MCF 10A (cell line): ENCODE data around the gene SDHAF3. TPM values are rescaled to one million over a fixed set of nuclear protein-coding genes. Genes with fewer than 3 reads are reported as not detected.

ENCODE experiments used
- BruUV-seq: library from RNA; stranded (reverse); fragments of 400-500 nt; replicated peaks from 2 replicates; lab custom pipeline; 2021; lab: Mats Ljungman, UMichigan
- CTCF ChIA-PET: fragments of 300-600 bp; sonication (Branson Sonifier 250); formaldehyde crosslinking; extraction: SDS; loops from one replicate; lab custom pipeline; 2021; ENCODE audit warnings: antibody characterized with exemption, inconsistent platforms; lab: Yijun Ruan, JAX
- POLR2A ChIA-PET: fragments of 300-600, 350-650 bp; sonication (Branson Sonifier 250); formaldehyde crosslinking; extraction: SDS; loops from one replicate; lab custom pipeline; 2020; ENCODE audit warnings: antibody characterized with exemption, inconsistent platforms; lab: Yijun Ruan, JAX
- DNase-seq: peaks from one replicate; pipeline ENCODE4 v3.0.0-alpha.2; 2018; ENCODE audit not compliant: unreplicated experiment
- H3K27ac Mint-ChIP-seq: one replicate; pipeline ENCODE4 v1.8.0; 2022; ENCODE audit warnings: mild to moderate bottlenecking, low read depth, mixed read lengths; ENCODE audit not compliant: unreplicated experiment
- H3K27me3 Mint-ChIP-seq: one replicate; pipeline ENCODE4 v1.8.0; 2022; ENCODE audit warnings: mixed read lengths; ENCODE audit not compliant: insufficient read depth, unreplicated experiment
- H3K36me3 Mint-ChIP-seq: one replicate; pipeline ENCODE4 v1.8.0; 2022; ENCODE audit warnings: mild to moderate bottlenecking, moderate library complexity, mixed read lengths; ENCODE audit not compliant: insufficient read depth, unreplicated experiment
- H3K4me1 Mint-ChIP-seq: one replicate; pipeline ENCODE4 v1.8.0; 2022; ENCODE audit warnings: mixed read lengths; ENCODE audit not compliant: insufficient read depth, unreplicated experiment
- H3K4me3 Mint-ChIP-seq: one replicate; pipeline ENCODE4 v1.8.0; 2022; ENCODE audit warnings: mild to moderate bottlenecking, moderate library complexity, mixed read lengths; ENCODE audit not compliant: unreplicated experiment
- H3K9me3 Mint-ChIP-seq: one replicate; pipeline ENCODE4 v1.8.0; 2022; ENCODE audit warnings: mixed read lengths; ENCODE audit not compliant: unreplicated experiment
- intact Hi-C: fragments of 100-400 bp; cut with micrococcal nuclease; formaldehyde crosslinking; loops from 2 replicates; pipeline ENCODE4 v1.14.1; 2022
- total RNA-seq: library from RNA; stranded (reverse); gene quantifications from 2 replicates; pipeline ENCODE4 v1.2.3, GENCODE V29; 2022
- TF ChIP-seq, protein P1 (sequence below): fragments of 200-600 bp; IDR thresholded peaks from one replicate; pipeline ENCODE4 v1.8.0; 2022; ENCODE audit warnings: antibody characterized with exemption, mild to moderate bottlenecking; ENCODE audit not compliant: unreplicated experiment

SDHAF3 gene
- total RNA-seq, 1 experiment from 2014 or later, result 12.3 TPM

DNA sequence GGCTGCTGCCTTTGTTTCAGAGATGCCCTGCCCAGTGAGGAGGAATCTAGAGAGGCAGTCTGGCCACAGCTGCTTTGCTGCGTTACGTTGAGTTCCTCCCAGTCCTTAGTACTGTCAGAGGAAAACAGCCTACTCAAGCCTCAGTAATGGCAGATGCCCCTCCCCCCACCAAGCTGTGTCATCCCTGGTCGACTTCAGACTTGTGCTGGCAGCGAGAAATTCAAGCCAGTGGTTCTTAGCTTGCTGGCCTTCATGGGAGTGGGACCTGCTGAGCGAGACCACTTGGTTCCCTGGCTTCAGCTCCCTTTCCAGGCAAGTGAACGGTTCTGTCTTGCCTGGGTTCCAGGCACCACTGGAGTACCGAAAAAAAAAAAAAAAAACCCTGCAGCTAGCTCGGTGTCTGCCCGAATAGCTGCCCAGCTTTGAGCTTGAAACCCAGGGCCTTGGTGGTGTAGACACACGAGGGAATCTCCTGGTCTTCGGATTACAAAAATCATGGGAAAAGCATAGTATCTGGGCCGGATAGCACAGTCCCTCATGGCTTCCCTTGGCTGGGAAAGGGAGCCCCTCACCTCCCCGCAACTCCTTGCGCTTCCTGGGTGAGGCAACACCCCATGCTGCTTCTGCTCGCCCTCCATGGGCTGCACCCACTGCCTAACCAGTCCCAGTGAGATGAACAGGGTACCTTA is 9.1 kb downstream of the SDHAF3 start:
- Mint-ChIP-seq H3K4me1 (no peaks in the 10 kb centered on the region), H3K27me3 (no peaks in the 10 kb centered on the region)

DNA sequence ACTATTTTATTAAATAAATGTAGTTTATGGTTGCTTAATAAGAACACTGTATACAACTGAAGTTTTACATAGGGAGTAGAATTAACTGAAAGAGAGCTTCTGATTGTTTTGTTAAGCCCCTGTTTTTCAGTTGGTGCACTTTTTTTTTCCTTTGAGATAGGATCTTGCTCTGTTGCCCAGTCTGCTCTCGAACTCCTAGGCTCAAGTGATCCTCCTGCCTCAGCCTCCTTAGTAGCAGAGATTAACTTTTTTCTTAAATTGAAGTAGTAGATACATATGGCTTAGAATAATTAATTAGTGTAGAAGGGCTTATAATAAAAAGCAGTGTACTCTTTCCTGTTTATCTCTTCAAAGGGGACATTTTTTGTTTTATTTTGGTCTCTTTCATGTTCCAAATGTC is 11.2 kb downstream of the SDHAF3 start:
- Mint-ChIP-seq H3K4me3 (no peak overlapping the region), H3K9me3 (peaks cover 13% of the 10 kb centered on the region), H3K27me3 (no peaks in the 10 kb centered on the region), H3K4me1 (no peaks in the 10 kb centered on the region), H3K36me3 (no peaks in the 10 kb centered on the region), H3K27ac (no peak overlapping the region)
- no TSS peak for BruUV-seq
- TF ChIP-seq, protein P1, sequence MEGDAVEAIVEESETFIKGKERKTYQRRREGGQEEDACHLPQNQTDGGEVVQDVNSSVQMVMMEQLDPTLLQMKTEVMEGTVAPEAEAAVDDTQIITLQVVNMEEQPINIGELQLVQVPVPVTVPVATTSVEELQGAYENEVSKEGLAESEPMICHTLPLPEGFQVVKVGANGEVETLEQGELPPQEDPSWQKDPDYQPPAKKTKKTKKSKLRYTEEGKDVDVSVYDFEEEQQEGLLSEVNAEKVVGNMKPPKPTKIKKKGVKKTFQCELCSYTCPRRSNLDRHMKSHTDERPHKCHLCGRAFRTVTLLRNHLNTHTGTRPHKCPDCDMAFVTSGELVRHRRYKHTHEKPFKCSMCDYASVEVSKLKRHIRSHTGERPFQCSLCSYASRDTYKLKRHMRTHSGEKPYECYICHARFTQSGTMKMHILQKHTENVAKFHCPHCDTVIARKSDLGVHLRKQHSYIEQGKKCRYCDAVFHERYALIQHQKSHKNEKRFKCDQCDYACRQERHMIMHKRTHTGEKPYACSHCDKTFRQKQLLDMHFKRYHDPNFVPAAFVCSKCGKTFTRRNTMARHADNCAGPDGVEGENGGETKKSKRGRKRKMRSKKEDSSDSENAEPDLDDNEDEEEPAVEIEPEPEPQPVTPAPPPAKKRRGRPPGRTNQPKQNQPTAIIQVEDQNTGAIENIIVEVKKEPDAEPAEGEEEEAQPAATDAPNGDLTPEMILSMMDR, result no peak
- intact Hi-C loops, result no loop called here
- POLR2A ChIA-PET, result interaction anchor here (0.7 kb wide), 1 partner anchor 16 kb away, joined by 4 read pairs; no protein-coding TSS in a partner anchor
- no peak for DNase-seq
- CTCF ChIA-PET, result no interaction called here

More for the DNA sequence above, 9.1 kb downstream of the SDHAF3 start:
- Mint-ChIP-seq H3K27ac (no peak overlapping the region), H3K9me3 (peaks cover 13% of the 10 kb centered on the region), H3K36me3 (no peaks in the 10 kb centered on the region), H3K4me3 (no peak overlapping the region)
- intact Hi-C loops, result no loop called here
- no TSS peak for BruUV-seq
- POLR2A ChIA-PET, result interaction anchor here (1.0 kb wide), 1 partner anchor 9 kb away, joined by 3 read pairs; the partner anchor contains the start of gene SDHAF3
- CTCF ChIA-PET, result interaction anchor here (1.1 to 1.2 kb wide), 3 partner anchors 12 to 42 kb away, joined by 3 to 4 read pairs (median 3); no protein-coding TSS in a partner anchor
- TF ChIP-seq, protein P1, result no peak
- DNase-seq, result no peak

GRCh38 chr7:97130417-97131139 is 13.1 kb downstream of the SDHAF3 start:
- Mint-ChIP-seq H3K27me3 (no peaks in the 10 kb centered on the region), H3K4me1 (no peaks in the 10 kb centered on the region), H3K4me3 (no peak overlapping the region), H3K36me3 (no peaks in the 10 kb centered on the region), H3K9me3 (peaks cover 3% of the 10 kb centered on the region), H3K27ac (no peak overlapping the region)
- TF ChIP-seq, protein P1, result no peak
- ChIA-PET POLR2A (interaction anchor here (0.6 to 2.6 kb wide), 2 partner anchors 13 to 1743 kb away, joined by 3 to 20 read pairs; partner anchors contain the start of gene SDHAF3), CTCF (interaction anchor here (0.6 to 1.2 kb wide), 3 partner anchors 12 to 712 kb away, joined by 3 to 9 read pairs (median 4); partner anchors contain the start of gene SDHAF3)
- intact Hi-C loops, result no loop called here
- DNase-seq, result peak; percentile 30
- BruUV-seq, result no TSS peak

DNA sequence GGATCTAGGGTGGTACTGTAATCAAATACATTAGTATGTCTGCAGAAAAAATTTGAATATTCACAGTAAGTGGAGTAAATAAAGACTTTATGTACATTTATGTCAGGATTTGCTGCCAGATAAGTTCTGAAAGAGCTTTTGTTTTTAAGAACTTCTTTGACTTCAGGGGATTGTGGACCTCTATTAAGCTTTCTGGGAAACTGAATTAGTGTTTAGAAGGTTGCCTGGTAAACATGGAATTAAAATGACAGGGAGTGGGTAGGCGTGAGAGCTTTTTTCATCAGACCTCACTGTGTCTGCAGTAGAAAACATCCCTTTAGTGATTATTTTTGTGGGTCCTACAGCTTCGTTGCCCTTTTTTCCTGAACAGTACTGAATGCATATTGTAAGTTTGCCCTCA is 15.7 kb downstream of the SDHAF3 start:
- ChIA-PET CTCF (interaction anchor here (0.6 to 1.0 kb wide), 3 partner anchors 9 to 71 kb away, joined by 3 to 6 read pairs (median 3); partner anchors contain the start of gene SDHAF3), POLR2A (interaction anchor here (1.4 kb wide), 1 partner anchor 16 kb away, joined by 7 read pairs; the partner anchor contains the start of gene SDHAF3)
- no peak overlapping the region for H3K4me3 Mint-ChIP-seq
- DNase-seq, result no peak
- intact Hi-C loops, result no loop called here
- no peaks in the 10 kb centered on the region for H3K4me1 Mint-ChIP-seq
- TF ChIP-seq, protein P1, result no peak
- no TSS peak for BruUV-seq
- no peak overlapping the region for H3K27ac Mint-ChIP-seq
- H3K27me3 Mint-ChIP-seq, result no peaks in the 10 kb centered on the region
- H3K36me3 Mint-ChIP-seq, result peaks cover 3% of the 10 kb centered on the region
- no peaks in the 10 kb centered on the region for H3K9me3 Mint-ChIP-seq
